H9 (cell line): ENCODE results near the gene KLK7. TPM values are rescaled to one million over a fixed set of nuclear protein-coding genes. Genes with fewer than 3 reads are reported as not detected.

Experiments
- DNase-seq: peaks from one replicate; pipeline ENCODE4 v3.0.0-alpha.2; 2017
- H2AFZ ChIP-seq: one replicate; pipeline ENCODE4 v1.6.1; 2013; ENCODE audit warnings: mild to moderate bottlenecking, low read length, control low read depth, moderate library complexity
- H2AK5ac ChIP-seq: 2 replicates; pipeline ENCODE4 v1.6.1; 2013; ENCODE audit warnings: low read length, control low read depth, mixed read lengths; ENCODE audit not compliant: insufficient read length
- H2BK120ac ChIP-seq: one replicate; pipeline ENCODE4 v1.6.1; 2013; ENCODE audit warnings: low read depth, mild to moderate bottlenecking, low read length, control low read depth, inconsistent platforms; ENCODE audit not compliant: poor library complexity, severe bottlenecking
- H2BK12ac ChIP-seq: 2 replicates; pipeline ENCODE4 v1.6.1; 2013; ENCODE audit warnings: low read length, control low read depth, mixed read lengths, low read depth; ENCODE audit not compliant: insufficient read length
- H2BK15ac ChIP-seq: 2 replicates; pipeline ENCODE4 v1.6.1; 2013; ENCODE audit warnings: low read depth, low read length, control low read depth
- H2BK20ac ChIP-seq: one replicate; pipeline ENCODE4 v1.6.1; 2013; ENCODE audit warnings: low read depth, mild to moderate bottlenecking, low read length, control low read depth, inconsistent platforms; ENCODE audit not compliant: poor library complexity, severe bottlenecking
- H2BK5ac ChIP-seq: 2 replicates; pipeline ENCODE4 v1.6.1; 2013; ENCODE audit warnings: low read length, control low read depth, mixed read lengths; ENCODE audit not compliant: insufficient read length
- H3K14ac ChIP-seq: 2 replicates; pipeline ENCODE4 v1.6.1; 2013; ENCODE audit warnings: low read length, control low read depth; ENCODE audit not compliant: insufficient read depth
- H3K18ac ChIP-seq: 2 replicates; pipeline ENCODE4 v1.6.1; 2013; ENCODE audit warnings: low read depth, mild to moderate bottlenecking, mixed read lengths, low read length, control low read depth; ENCODE audit not compliant: insufficient read length
- H3K23ac ChIP-seq: 2 replicates; pipeline ENCODE4 v1.6.1; 2013; ENCODE audit warnings: low read length, control low read depth, mixed read lengths, low read depth; ENCODE audit not compliant: insufficient read length
- H3K23me2 ChIP-seq: 2 replicates; pipeline ENCODE4 v1.6.1; 2013; ENCODE audit warnings: low read depth, mild to moderate bottlenecking, mixed read lengths, low read length, control low read depth; ENCODE audit not compliant: insufficient read length, poor library complexity, severe bottlenecking
- H3K27ac ChIP-seq: 2 replicates; pipeline ENCODE4 v1.5.1; 2013; ENCODE audit warnings: low read length, control low read depth, mixed read lengths, low read depth; ENCODE audit not compliant: insufficient read length
- H3K27me3 ChIP-seq: 2 replicates; pipeline ENCODE4 v1.6.1; 2013; ENCODE audit warnings: low read length, control low read depth, inconsistent platforms; ENCODE audit not compliant: insufficient read depth
- H3K4ac ChIP-seq: 2 replicates; pipeline ENCODE4 v1.6.1; 2013; ENCODE audit warnings: low read depth, mild to moderate bottlenecking, control low read depth, inconsistent platforms, low read length, moderate library complexity
- H3K4me1 ChIP-seq: 2 replicates; pipeline ENCODE4 v1.6.1; 2013; ENCODE audit warnings: low read length, control low read depth, inconsistent platforms; ENCODE audit not compliant: insufficient read depth
- H3K4me2 ChIP-seq: 2 replicates; pipeline ENCODE4 v1.6.1; 2013; ENCODE audit warnings: low read length, control low read depth, mixed read lengths; ENCODE audit not compliant: insufficient read length, insufficient read depth
- H3K56ac ChIP-seq: 2 replicates; pipeline ENCODE4 v1.6.1; 2013; ENCODE audit warnings: low read depth, mild to moderate bottlenecking, mixed read lengths, low read length, control low read depth; ENCODE audit not compliant: insufficient read length
- H3K79me1 ChIP-seq: 2 replicates; pipeline ENCODE4 v1.6.1; 2013; ENCODE audit warnings: low read depth, mild to moderate bottlenecking, moderate library complexity, low read length, control low read depth, inconsistent platforms; ENCODE audit not compliant: insufficient read depth, poor library complexity, severe bottlenecking
- H3K79me2 ChIP-seq: 2 replicates; pipeline ENCODE4 v1.6.1; 2013; ENCODE audit warnings: low read length, control low read depth, inconsistent platforms; ENCODE audit not compliant: insufficient read depth
- H3K9ac ChIP-seq: 2 replicates; pipeline ENCODE4 v1.6.1; 2013; ENCODE audit warnings: low read length, control low read depth, mixed read lengths; ENCODE audit not compliant: insufficient read length; ENCODE audit errors: extremely low read depth
- H3K9me3 ChIP-seq: one replicate; pipeline ENCODE4 v1.6.1; 2013; ENCODE audit warnings: low read depth, low read length, inconsistent platforms; ENCODE audit not compliant: control insufficient read depth
- H3T11ph ChIP-seq: one replicate; pipeline ENCODE4 v1.6.1; 2013; ENCODE audit warnings: mild to moderate bottlenecking, low read length, control low read depth, inconsistent platforms
- H4K20me1 ChIP-seq: one replicate; pipeline ENCODE4 v1.6.1; 2013; ENCODE audit not compliant: control insufficient read depth, insufficient read length, insufficient read depth
- H4K5ac ChIP-seq: 2 replicates; pipeline ENCODE4 v1.6.1; 2013; ENCODE audit warnings: low read depth, mild to moderate bottlenecking, mixed read lengths, low read length, control low read depth; ENCODE audit not compliant: insufficient read length
- H4K8ac ChIP-seq: replicated peaks from 2 replicates; pipeline ENCODE4 v1.6.1; 2013; ENCODE audit warnings: low read length, control low read depth, mixed read lengths, low read depth; ENCODE audit not compliant: insufficient read length
- H4K91ac ChIP-seq: 2 replicates; pipeline ENCODE4 v1.6.1; 2013; ENCODE audit warnings: low read depth, mild to moderate bottlenecking, moderate library complexity, mixed read lengths, low read length, control low read depth; ENCODE audit not compliant: insufficient read length
- H3K27ac Mint-ChIP-seq, 3 experiments: 2 replicates in 2 of 3; 3 replicates in 1 of 3; pipeline ENCODE4 v1.8.0; 2020 to 2021; ENCODE audit warnings: mixed read lengths in 3 of 3, mild to moderate bottlenecking in 1 of 3, moderate library complexity in 1 of 3
- H3K27me3 Mint-ChIP-seq: 2 replicates; pipeline ENCODE4 v1.8.0; 2021; ENCODE audit warnings: low read depth, mild to moderate bottlenecking, moderate library complexity, mixed read lengths
- H3K36me3 Mint-ChIP-seq, 3 experiments: 2 replicates in 2 of 3; 3 replicates in 1 of 3; pipeline ENCODE4 v1.8.0; 2020 to 2021; ENCODE audit warnings: low read depth in 3 of 3, mixed read lengths in 3 of 3; ENCODE audit not compliant: insufficient read depth in 1 of 3
- H3K4me1 Mint-ChIP-seq, 2 experiments: 2 replicates each; pipeline ENCODE4 v1.8.0; 2020; ENCODE audit warnings: mixed read lengths in 2 of 2
- H3K4me3 Mint-ChIP-seq, 2 experiments: 2 replicates in 1 of 2; 3 replicates in 1 of 2; pipeline ENCODE4 v1.8.0; 2020 to 2021; ENCODE audit warnings: mild to moderate bottlenecking in 2 of 2, mixed read lengths in 2 of 2, moderate library complexity in 1 of 2
- H3K9me3 Mint-ChIP-seq, 2 experiments: 2 replicates in 1 of 2; 3 replicates in 1 of 2; pipeline ENCODE4 v1.8.0; 2020; ENCODE audit warnings: mild to moderate bottlenecking in 2 of 2, mixed read lengths in 2 of 2, moderate library complexity in 1 of 2
- WGBS: extraction: QIAGEN DNeasy Blood & Tissue Kit; methylation state at CpG from one replicate; pipeline ENCODE4 v1.1.7; 2013; ENCODE audit warnings: missing lambda C conversion rate, low lambda C conversion rate, mixed read lengths; ENCODE audit not compliant: insufficient read length; ENCODE audit errors: extremely low coverage; 5-methylcytosine and 5-hydroxymethylcytosine counted together
- total RNA-seq: library from RNA; stranded (reverse); gene quantifications from 2 replicates; pipeline ENCODE4 v1.2.1, GENCODE V29; 2021
- TF ChIP-seq, protein P1 (sequence below): fragments of 200-600 bp; sonication (generic); conservative IDR thresholded peaks from 3 replicates; pipeline ENCODE4 v1.8.0; 2021; ENCODE audit warnings: antibody characterized with exemption, mild to moderate bottlenecking

The KLK7 gene
- total RNA-seq, 1 experiment from 2014 or later: 0.52 TPM

GRCh38 chr19:50974702-50975556 lies 8.8 kb downstream of the KLK7 start:
- Histone ChIP-seq H3K9ac (no peak overlapping the region), H3K56ac (no peak overlapping the region), H3K18ac (no peak overlapping the region), H3K14ac (no peak overlapping the region), H4K20me1 (no peaks in the 10 kb centered on the region), H3K23me2 (no peaks in the 10 kb centered on the region), H2AK5ac (no peak overlapping the region), H4K8ac (no peak overlapping the region), H2BK12ac (no peak overlapping the region), H3T11ph (no peak overlapping the region), H3K4me1 (peaks cover 6% of the 10 kb centered on the region; the same call in 1 of the 2 replicates), H2BK5ac (no peak overlapping the region), H4K91ac (no peak overlapping the region), H4K5ac (no peak overlapping the region), H3K79me2 (no peaks in the 10 kb centered on the region), H2BK15ac (no peak overlapping the region), H3K27me3 (no peaks in the 10 kb centered on the region), H3K4ac (no peak overlapping the region), H3K9me3 (no peaks in the 10 kb centered on the region), H3K79me1 (no peaks in the 10 kb centered on the region), H2BK20ac (no peak overlapping the region), H3K27ac (no peak overlapping the region), H2BK120ac (no peak overlapping the region), H3K4me2 (no peak overlapping the region), H3K23ac (no peak overlapping the region), H2AFZ (no peak overlapping the region)
- DNase-seq: peak; percentile 47
- H3K4me3 Mint-ChIP-seq: no peak overlapping the region
- WGBS: no CpG with 5 or more reads among the region's 9 CpGs
- H3K9me3 Mint-ChIP-seq: no peaks in the 10 kb centered on the region
- H3K27ac Mint-ChIP-seq: peak overlapping the region in 1 of 3 experiments; percentile 84; a peak in 2 of 7 replicates
- peaks cover 33 to 57% of the 10 kb centered on the region in 2 experiments for H3K4me1 Mint-ChIP-seq
- H3K27me3 Mint-ChIP-seq: no peaks in the 10 kb centered on the region; the same call in none of the 2 replicates
- TF ChIP-seq, protein P1, sequence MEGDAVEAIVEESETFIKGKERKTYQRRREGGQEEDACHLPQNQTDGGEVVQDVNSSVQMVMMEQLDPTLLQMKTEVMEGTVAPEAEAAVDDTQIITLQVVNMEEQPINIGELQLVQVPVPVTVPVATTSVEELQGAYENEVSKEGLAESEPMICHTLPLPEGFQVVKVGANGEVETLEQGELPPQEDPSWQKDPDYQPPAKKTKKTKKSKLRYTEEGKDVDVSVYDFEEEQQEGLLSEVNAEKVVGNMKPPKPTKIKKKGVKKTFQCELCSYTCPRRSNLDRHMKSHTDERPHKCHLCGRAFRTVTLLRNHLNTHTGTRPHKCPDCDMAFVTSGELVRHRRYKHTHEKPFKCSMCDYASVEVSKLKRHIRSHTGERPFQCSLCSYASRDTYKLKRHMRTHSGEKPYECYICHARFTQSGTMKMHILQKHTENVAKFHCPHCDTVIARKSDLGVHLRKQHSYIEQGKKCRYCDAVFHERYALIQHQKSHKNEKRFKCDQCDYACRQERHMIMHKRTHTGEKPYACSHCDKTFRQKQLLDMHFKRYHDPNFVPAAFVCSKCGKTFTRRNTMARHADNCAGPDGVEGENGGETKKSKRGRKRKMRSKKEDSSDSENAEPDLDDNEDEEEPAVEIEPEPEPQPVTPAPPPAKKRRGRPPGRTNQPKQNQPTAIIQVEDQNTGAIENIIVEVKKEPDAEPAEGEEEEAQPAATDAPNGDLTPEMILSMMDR: no peak
- H3K36me3 Mint-ChIP-seq: no peaks in the 10 kb centered on the region
